MM.1S (cell line): Measurements from ENCODE around the gene PLEKHA3.

Experiments used
- CTCF ChIP-seq: fragments of 300-600 bp; sonication (generic); IDR thresholded peaks from 2 replicates; pipeline ENCODE4 v1.5.1; 2016; ENCODE audit warnings: antibody characterized with exemption, low read length, mixed read lengths
- EZH2 ChIP-seq: fragments of 300-600 bp; sonication (generic); optimal IDR thresholded peaks from 2 replicates; pipeline ENCODE3; 2017; ENCODE audit warnings: low read depth, mild to moderate bottlenecking, antibody characterized with exemption, low read length, mixed read lengths

- TF ChIP-seq CTCF (no peak), EZH2 (no peak)
Observed at GRCh38 chr2:178512484-178512883, 32.2 kb downstream of the PLEKHA3 start.
